C4-2B (cell line): ENCODE measurements around the gene AGBL2.

Source experiments
- CTCF ChIP-seq: fragments of 450-650 bp; conservative IDR thresholded peaks from 2 replicates; pipeline ENCODE4 v1.5.1; 2017; ENCODE audit warnings: mild to moderate bottlenecking
- ZFX ChIP-seq: fragments of 450-650 bp; IDR thresholded peaks from 2 replicates; pipeline ENCODE4 v1.6.1; 2017

GRCh38 chr11:47726878-47727514, 11.8 kb upstream of the AGBL2 start:
- no peak for TF ChIP-seq CTCF
- TF ChIP-seq ZFX, result no peak
